ENCODE results near the gene ZNF557. TPM values are rescaled to one million over a fixed set of nuclear protein-coding genes. Genes with fewer than 3 reads are reported as not detected.

Gene ZNF557
- total RNA-seq, 1 donor from 2014 or later = 10.3 TPM

GRCh38 chr19:7106711-7107657 is 37.5 kb downstream of the ZNF557 start:
- no peak for DNase-seq (ENCODE audit: low spot score)
- TF ChIP-seq, protein P1, sequence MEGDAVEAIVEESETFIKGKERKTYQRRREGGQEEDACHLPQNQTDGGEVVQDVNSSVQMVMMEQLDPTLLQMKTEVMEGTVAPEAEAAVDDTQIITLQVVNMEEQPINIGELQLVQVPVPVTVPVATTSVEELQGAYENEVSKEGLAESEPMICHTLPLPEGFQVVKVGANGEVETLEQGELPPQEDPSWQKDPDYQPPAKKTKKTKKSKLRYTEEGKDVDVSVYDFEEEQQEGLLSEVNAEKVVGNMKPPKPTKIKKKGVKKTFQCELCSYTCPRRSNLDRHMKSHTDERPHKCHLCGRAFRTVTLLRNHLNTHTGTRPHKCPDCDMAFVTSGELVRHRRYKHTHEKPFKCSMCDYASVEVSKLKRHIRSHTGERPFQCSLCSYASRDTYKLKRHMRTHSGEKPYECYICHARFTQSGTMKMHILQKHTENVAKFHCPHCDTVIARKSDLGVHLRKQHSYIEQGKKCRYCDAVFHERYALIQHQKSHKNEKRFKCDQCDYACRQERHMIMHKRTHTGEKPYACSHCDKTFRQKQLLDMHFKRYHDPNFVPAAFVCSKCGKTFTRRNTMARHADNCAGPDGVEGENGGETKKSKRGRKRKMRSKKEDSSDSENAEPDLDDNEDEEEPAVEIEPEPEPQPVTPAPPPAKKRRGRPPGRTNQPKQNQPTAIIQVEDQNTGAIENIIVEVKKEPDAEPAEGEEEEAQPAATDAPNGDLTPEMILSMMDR (IDR thresholded peaks at IDR 0.05; ENCODE audit: unreplicated experiment) = no peak
- Mint-ChIP-seq H3K36me3 (ENCODE audit: low read depth, unreplicated experiment) (no peaks in the 10 kb centered on the region), H3K4me3 (ENCODE audit: unreplicated experiment) (no peak overlapping the region), H3K27ac (ENCODE audit: unreplicated experiment) (no peak overlapping the region), H3K9me3 (ENCODE audit: unreplicated experiment) (no peaks in the 10 kb centered on the region), H3K4me1 (ENCODE audit: unreplicated experiment) (no peaks in the 10 kb centered on the region), H3K27me3 (ENCODE audit: unreplicated experiment) (no peaks in the 10 kb centered on the region)

- Mint-ChIP-seq H3K4me1 (ENCODE audit: unreplicated experiment) (no peaks in the 10 kb centered on the region), H3K36me3 (ENCODE audit: low read depth, unreplicated experiment) (peaks cover 4% of the 10 kb centered on the region), H3K9me3 (ENCODE audit: unreplicated experiment) (no peaks in the 10 kb centered on the region), H3K27ac (ENCODE audit: unreplicated experiment) (no peak overlapping the region), H3K4me3 (ENCODE audit: unreplicated experiment) (no peak overlapping the region), H3K27me3 (ENCODE audit: unreplicated experiment) (no peaks in the 10 kb centered on the region)
- TF ChIP-seq, protein P1 (IDR thresholded peaks at IDR 0.05; ENCODE audit: unreplicated experiment) = no peak
- no peak for DNase-seq (ENCODE audit: low spot score)
These were observed 40.3 kb downstream of the ZNF557 start for GRCh38 chr19:7109678-7110289.

- H3K27me3 Mint-ChIP-seq (ENCODE audit: unreplicated experiment) = no peaks in the 10 kb centered on the region
- H3K36me3 Mint-ChIP-seq (ENCODE audit: low read depth, unreplicated experiment) = peaks cover 7% of the 10 kb centered on the region
- H3K9me3 Mint-ChIP-seq (ENCODE audit: unreplicated experiment) = no peaks in the 10 kb centered on the region
- no peak overlapping the region for H3K27ac Mint-ChIP-seq (ENCODE audit: unreplicated experiment)
- no peak for DNase-seq (ENCODE audit: low spot score)
- H3K4me1 Mint-ChIP-seq (ENCODE audit: unreplicated experiment) = no peaks in the 10 kb centered on the region
- H3K4me3 Mint-ChIP-seq (ENCODE audit: unreplicated experiment) = no peak overlapping the region
- TF ChIP-seq, protein P1 (IDR thresholded peaks at IDR 0.05; ENCODE audit: unreplicated experiment) = no peak
These were observed 43.2 kb downstream of the ZNF557 start for GRCh38 chr19:7112675-7113074.

GRCh38 chr19:7113233-7113632 is 43.7 kb downstream of the ZNF557 start:
- H3K4me1 Mint-ChIP-seq (ENCODE audit: unreplicated experiment) = no peaks in the 10 kb centered on the region
- no peak overlapping the region for H3K27ac Mint-ChIP-seq (ENCODE audit: unreplicated experiment)
- TF ChIP-seq, protein P1 (IDR thresholded peaks at IDR 0.05; ENCODE audit: unreplicated experiment) = no peak
- H3K4me3 Mint-ChIP-seq (ENCODE audit: unreplicated experiment) = no peak overlapping the region
- H3K27me3 Mint-ChIP-seq (ENCODE audit: unreplicated experiment) = no peaks in the 10 kb centered on the region
- H3K36me3 Mint-ChIP-seq (ENCODE audit: low read depth, unreplicated experiment) = peaks cover 7% of the 10 kb centered on the region
- no peaks in the 10 kb centered on the region for H3K9me3 Mint-ChIP-seq (ENCODE audit: unreplicated experiment)
- no peak for DNase-seq (ENCODE audit: low spot score)

- H3K4me3 Mint-ChIP-seq (ENCODE audit: unreplicated experiment) = no peak overlapping the region
- H3K4me1 Mint-ChIP-seq (ENCODE audit: unreplicated experiment) = no peaks in the 10 kb centered on the region
- H3K36me3 Mint-ChIP-seq (ENCODE audit: low read depth, unreplicated experiment) = peaks cover 25% of the 10 kb centered on the region
- no peak for DNase-seq (ENCODE audit: low spot score)
- TF ChIP-seq, protein P1 (IDR thresholded peaks at IDR 0.05; ENCODE audit: unreplicated experiment) = no peak
- no peak overlapping the region for H3K27ac Mint-ChIP-seq (ENCODE audit: unreplicated experiment)
- H3K27me3 Mint-ChIP-seq (ENCODE audit: unreplicated experiment) = no peaks in the 10 kb centered on the region
- H3K9me3 Mint-ChIP-seq (ENCODE audit: unreplicated experiment) = no peaks in the 10 kb centered on the region
These were observed 46.2 kb downstream of the ZNF557 start for GRCh38 chr19:7115721-7116120.
